GM10847 (cell line): ENCODE results near the gene PARS2.

Source experiments
- POLR2A ChIP-seq: IDR thresholded peaks from 2 replicates; pipeline ENCODE4 v1.6.1; 2011; ENCODE audit not compliant: insufficient read length; ENCODE audit errors: extremely low read depth

PARS2 gene

GRCh38 chr1:54721719-54722118 is 42.6 kb downstream of the PARS2 start:
- TF ChIP-seq POLR2A, result no peak

GRCh38 chr1:54716299-54717047 is 47.9 kb downstream of the PARS2 start:
- no peak for TF ChIP-seq POLR2A

DNA sequence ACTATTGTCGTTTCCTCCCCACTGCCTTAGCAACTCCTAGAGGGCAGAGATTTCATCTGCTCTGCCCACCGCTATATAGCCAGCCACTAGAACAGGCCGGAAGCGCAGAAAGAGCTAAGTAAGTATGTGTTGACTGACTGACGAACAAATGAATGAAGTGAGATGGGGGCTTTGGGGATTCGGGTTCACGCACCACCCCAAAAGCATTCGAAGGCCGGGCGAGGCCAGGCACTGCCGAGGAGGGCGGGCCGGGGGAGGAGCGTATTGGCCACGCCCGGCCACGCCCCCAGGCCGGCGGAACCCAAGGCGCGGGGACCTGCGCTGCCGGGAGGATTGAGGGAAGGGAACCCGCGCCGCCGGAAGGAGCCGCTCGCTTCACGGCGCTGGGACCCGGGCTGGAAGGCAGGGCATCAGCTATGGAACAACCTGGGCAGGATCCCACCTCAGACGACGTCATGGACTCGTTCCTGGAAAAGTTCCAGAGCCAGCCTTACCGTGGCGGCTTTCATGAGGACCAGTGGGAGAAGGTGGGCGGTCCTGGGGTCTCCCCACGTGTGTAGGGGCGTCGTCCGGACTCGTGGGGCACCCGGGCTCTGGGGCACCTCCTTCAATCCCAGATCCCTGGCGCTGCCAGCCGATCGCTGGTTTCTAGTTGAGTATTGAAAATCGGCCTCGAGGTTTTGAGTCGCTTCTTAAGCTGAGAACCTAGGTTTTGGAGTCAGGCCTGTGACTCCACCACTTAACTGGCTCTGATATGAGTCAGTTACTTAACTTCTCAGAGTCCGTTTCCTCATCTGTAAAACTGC is 48.6 kb downstream of the PARS2 start, which contains the start of gene TTC4:
TSS of gene TTC4 (plus strand) at position 369 of the 806 bp plus-strand sequence. CDS start at position 417, 48 bp downstream.
- TF ChIP-seq POLR2A, result peak; percentile 85

- no peak for TF ChIP-seq POLR2A
Measured at GRCh38 chr1:54714881-54715492, 49.3 kb downstream of the PARS2 start.

DNA sequence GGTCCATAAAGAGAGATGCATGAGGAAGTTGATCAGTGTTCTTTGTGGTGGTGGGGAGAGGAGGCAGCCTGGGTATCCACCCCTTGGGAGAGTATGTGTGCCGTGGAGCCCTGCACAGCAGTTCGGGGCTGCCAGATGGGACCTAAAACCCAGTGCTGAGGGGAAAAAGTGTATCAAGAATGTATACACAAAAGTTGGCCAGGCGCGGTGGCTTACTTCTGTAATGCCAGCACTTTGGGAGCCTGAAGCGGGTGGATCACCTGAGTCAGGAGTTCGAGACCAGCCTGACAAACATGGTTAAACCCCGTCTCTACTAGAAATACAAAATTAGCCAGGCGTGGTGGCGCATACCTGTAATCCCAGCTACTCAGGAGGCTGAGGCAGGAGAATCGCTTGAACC is 52.8 kb downstream of the PARS2 start:
- TF ChIP-seq POLR2A, result no peak

GRCh38 chr1:54710841-54711240 is 53.5 kb downstream of the PARS2 start:
- no peak for TF ChIP-seq POLR2A

GRCh38 chr1:54710434-54710833 is 53.9 kb downstream of the PARS2 start:
- TF ChIP-seq POLR2A, result no peak

DNA sequence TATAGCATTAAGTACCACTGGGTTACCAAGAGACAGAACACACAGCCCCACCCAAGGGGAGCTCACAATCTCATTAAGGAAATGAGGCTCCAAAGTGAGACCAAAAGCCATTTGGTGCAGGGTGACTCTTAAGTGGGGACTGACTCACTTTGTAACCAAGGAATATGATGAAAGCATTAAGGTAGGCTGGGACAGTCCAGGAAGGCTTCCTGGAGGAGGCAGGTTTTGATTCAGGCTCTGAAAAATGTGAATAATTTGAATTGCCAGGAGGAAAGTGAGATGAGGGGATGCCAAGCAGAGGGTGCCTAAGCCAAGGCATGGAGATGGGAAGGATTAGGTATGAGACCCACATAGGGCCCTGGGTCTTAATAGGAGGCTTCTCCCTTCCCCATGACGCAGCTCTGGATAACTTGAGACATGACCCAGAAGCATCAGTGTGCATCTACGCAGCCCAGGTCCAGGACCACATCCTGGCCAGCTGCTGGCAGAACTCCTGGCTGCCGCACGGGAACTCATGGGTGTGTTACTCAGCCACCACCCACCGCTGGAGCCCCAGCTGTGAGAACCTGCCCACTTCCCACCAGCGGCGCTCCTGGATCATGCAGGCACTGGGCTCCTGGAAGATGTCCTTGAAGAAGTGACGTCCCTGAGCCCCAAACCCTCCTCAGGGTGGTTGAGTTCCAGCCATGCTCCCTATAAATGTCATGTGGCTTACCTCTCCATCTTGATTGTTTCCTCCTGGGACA is 54.6 kb downstream of the PARS2 start:
- TF ChIP-seq POLR2A, result no peak

GRCh38 chr1:54708385-54708784 is 55.9 kb downstream of the PARS2 start:
- TF ChIP-seq POLR2A, result no peak
